Neural crest cell (in vitro differentiated cells): ENCODE data around the gene FAM168A. TPM values are rescaled to one million over a fixed set of nuclear protein-coding genes. Genes with fewer than 3 reads are reported as not detected.

Experiments
- DNase-seq: peaks from one replicate; pipeline ENCODE4 v3.0.0; 2021; ENCODE audit warnings: low read depth, mixed read lengths, low spot score
- H3K27ac Mint-ChIP-seq: one replicate; pipeline ENCODE4 v1.8.0; 2021; ENCODE audit warnings: mild to moderate bottlenecking, mixed read lengths; ENCODE audit not compliant: unreplicated experiment
- H3K27me3 Mint-ChIP-seq: 2 replicates; pipeline ENCODE4 v1.8.0; 2021; ENCODE audit warnings: low read depth, mild to moderate bottlenecking, mixed read lengths
- H3K36me3 Mint-ChIP-seq: 2 replicates; pipeline ENCODE4 v1.8.0; 2021; ENCODE audit warnings: low read depth, mild to moderate bottlenecking, mixed read lengths
- H3K4me1 Mint-ChIP-seq: 2 replicates; pipeline ENCODE4 v1.8.0; 2021; ENCODE audit warnings: mixed read lengths
- H3K4me3 Mint-ChIP-seq: one replicate; pipeline ENCODE4 v1.8.0; 2021; ENCODE audit warnings: mild to moderate bottlenecking, mixed read lengths
- H3K9me3 Mint-ChIP-seq: 2 replicates; pipeline ENCODE4 v1.8.0; 2021; ENCODE audit warnings: mixed read lengths
- total RNA-seq: library from RNA; stranded (reverse); gene quantifications from 2 replicates; pipeline ENCODE4 v1.2.1, GENCODE V29; 2021
- TF ChIP-seq, protein P1 (sequence below): fragments of 200-600 bp; sonication (generic); conservative IDR thresholded peaks from 2 replicates; pipeline ENCODE4 v1.5.0; 2021; ENCODE audit warnings: antibody characterized with exemption, mild to moderate bottlenecking

The FAM168A gene
- total RNA-seq, 1 donor from 2014 or later, result 46.6 TPM

DNA sequence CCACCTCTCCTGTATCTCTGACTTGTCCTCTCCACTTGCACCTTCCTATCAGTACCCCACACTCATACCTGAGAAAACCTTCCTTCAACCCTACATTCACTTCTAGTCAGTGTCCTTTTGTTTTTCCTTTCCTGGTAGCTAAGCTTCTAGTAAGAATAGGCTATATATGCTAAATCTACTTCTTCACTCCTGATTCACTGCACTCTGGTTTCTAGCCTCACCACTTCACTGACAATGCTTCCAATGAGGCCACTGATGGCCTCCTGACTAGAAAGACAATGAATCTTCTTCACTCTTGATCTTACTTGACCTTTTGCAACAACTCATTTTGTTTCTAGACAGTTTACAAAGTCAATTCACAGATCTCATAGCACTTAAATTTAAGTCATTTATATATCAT, 169.7 kb downstream of the FAM168A start:
- H3K27ac Mint-ChIP-seq, result no peak overlapping the region
- no peak overlapping the region for H3K4me3 Mint-ChIP-seq
- TF ChIP-seq, protein P1, sequence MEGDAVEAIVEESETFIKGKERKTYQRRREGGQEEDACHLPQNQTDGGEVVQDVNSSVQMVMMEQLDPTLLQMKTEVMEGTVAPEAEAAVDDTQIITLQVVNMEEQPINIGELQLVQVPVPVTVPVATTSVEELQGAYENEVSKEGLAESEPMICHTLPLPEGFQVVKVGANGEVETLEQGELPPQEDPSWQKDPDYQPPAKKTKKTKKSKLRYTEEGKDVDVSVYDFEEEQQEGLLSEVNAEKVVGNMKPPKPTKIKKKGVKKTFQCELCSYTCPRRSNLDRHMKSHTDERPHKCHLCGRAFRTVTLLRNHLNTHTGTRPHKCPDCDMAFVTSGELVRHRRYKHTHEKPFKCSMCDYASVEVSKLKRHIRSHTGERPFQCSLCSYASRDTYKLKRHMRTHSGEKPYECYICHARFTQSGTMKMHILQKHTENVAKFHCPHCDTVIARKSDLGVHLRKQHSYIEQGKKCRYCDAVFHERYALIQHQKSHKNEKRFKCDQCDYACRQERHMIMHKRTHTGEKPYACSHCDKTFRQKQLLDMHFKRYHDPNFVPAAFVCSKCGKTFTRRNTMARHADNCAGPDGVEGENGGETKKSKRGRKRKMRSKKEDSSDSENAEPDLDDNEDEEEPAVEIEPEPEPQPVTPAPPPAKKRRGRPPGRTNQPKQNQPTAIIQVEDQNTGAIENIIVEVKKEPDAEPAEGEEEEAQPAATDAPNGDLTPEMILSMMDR, result no peak
- peaks cover 15% of the 10 kb centered on the region for H3K4me1 Mint-ChIP-seq
- H3K27me3 Mint-ChIP-seq, result no peaks in the 10 kb centered on the region
- H3K9me3 Mint-ChIP-seq, result no peaks in the 10 kb centered on the region
- DNase-seq, result no peak
- no peaks in the 10 kb centered on the region for H3K36me3 Mint-ChIP-seq

DNA sequence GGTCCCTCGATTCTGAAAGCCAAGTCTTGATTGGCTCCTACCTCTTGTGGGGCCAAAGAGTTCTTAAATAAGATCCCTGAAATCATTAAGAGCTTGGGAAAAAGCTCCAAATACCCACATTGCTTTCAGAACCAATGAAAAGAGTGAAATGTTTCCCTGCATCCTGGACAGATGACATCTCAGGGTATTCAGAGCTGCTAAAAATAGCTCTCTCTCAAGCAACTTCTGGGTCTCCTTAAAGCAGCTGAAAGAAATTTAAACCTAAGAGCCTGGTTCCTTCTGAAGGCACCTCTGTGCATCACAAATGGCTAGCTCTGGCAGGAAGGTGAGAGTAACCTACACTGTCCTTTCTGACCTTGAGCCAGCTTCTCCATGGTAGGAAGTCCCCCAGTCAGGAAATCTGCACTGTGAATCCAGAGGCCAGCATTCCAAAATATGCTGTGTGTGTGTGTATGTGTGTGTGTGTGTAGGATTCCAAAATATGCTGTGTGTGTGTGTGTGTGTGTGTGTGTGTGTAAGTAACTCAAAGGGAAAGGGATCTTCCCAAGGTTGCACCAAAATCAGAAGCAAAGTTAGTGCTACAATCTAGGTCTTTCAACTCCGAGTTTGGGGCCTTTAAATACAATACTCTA, 171.6 kb downstream of the FAM168A start:
- Mint-ChIP-seq H3K4me3 (no peak overlapping the region), H3K27ac (no peak overlapping the region), H3K36me3 (no peaks in the 10 kb centered on the region), H3K27me3 (no peaks in the 10 kb centered on the region), H3K4me1 (peaks cover 15% of the 10 kb centered on the region), H3K9me3 (no peaks in the 10 kb centered on the region)
- no peak for DNase-seq
- TF ChIP-seq, protein P1, result no peak

DNA sequence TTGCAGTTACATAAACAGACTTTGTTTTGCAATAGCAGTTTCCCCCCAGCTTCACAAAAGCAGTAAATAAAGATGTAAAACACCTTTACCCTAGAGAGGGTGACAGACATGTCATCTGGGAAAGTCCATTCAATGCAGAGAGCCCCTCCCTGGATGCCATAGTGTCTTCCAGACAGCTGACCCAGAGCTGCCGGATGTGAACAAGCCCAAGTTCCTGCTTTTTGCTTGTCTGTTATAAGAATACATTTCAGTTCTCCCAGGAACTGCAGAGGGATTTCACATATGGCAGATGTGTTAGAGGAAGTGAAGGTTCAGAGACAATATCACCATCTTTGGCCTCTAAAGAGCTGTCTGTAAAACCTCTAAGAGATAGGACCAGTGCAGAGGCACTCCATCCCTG, 172.8 kb downstream of the FAM168A start:
- Mint-ChIP-seq H3K9me3 (no peaks in the 10 kb centered on the region), H3K27me3 (no peaks in the 10 kb centered on the region)
- TF ChIP-seq, protein P1, result no peak

GRCh38 chr11:73423506-73423905, 174.4 kb downstream of the FAM168A start:
- Mint-ChIP-seq H3K9me3 (no peaks in the 10 kb centered on the region), H3K36me3 (no peaks in the 10 kb centered on the region), H3K27me3 (no peaks in the 10 kb centered on the region), H3K27ac (no peak overlapping the region), H3K4me3 (no peak overlapping the region), H3K4me1 (peaks cover 15% of the 10 kb centered on the region)
- DNase-seq, result no peak
- TF ChIP-seq, protein P1, result no peak

More for the DNA sequence above, 172.8 kb downstream of the FAM168A start:
- H3K4me1 Mint-ChIP-seq, result peaks cover 15% of the 10 kb centered on the region
- DNase-seq, result no peak
- H3K36me3 Mint-ChIP-seq, result no peaks in the 10 kb centered on the region
- H3K27ac Mint-ChIP-seq, result no peak overlapping the region
- no peak overlapping the region for H3K4me3 Mint-ChIP-seq

DNA sequence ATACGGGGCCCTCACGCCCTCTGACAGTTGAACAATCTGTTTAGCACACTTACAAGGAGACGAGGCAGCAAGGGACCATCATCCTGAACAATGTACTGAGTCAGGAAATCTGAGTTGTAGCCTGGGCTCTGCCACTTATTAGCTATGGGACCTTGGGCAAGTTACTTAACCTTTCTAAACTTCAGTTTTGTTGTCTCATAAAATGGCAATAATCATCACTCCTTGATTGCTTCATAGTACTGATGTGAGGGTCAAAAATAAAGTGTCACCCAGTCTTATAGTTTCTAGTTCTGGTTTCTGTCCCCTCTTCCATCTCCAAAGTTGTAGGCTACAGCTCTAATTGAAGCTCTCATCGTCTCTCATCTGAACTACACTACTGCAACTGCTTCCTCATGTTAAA, 175.0 kb downstream of the FAM168A start:
- Mint-ChIP-seq H3K27ac (no peak overlapping the region), H3K4me3 (no peak overlapping the region), H3K27me3 (no peaks in the 10 kb centered on the region), H3K4me1 (peaks cover 9% of the 10 kb centered on the region), H3K9me3 (no peaks in the 10 kb centered on the region), H3K36me3 (peaks cover 5% of the 10 kb centered on the region)
- no peak for DNase-seq
- TF ChIP-seq, protein P1, result no peak
